Gastrocnemius medialis (tissue), 4 donors: ENCODE results near the gene GDA.

Experiments used
- CTCF ChIP-seq, 5 experiments: fragments of 450-650 bp in 3 of 5; fragments of 200-600 bp in 2 of 5; sonication (generic) in 2 of 5; IDR thresholded peaks in 4 of 5; conservative IDR thresholded peaks in 1 of 5; 1 replicate in 4 of 5; 2 replicates in 1 of 5; pipeline ENCODE4 v1.5.1; 2016 to 2019; ENCODE audit warnings: antibody characterized with exemption in 5 of 5, mild to moderate bottlenecking in 3 of 5, moderate library complexity in 3 of 5
- POLR2A ChIP-seq, 2 donors: fragments of 450-650 bp; IDR thresholded peaks; one replicate each; pipeline ENCODE4 v1.6.1; 2017; ENCODE audit warnings: antibody characterized with exemption in 2 of 2, mild to moderate bottlenecking in 2 of 2, moderate library complexity in 2 of 2

- TF ChIP-seq CTCF (IDR thresholded peaks at IDR 0.05 in 4 of 5, conservative IDR thresholded peaks at IDR 0.05 in 1 of 5) (no peak), POLR2A (IDR thresholded peaks at IDR 0.05) (no peak)
Observed at GRCh38 chr9:72217306-72217842, 68.1 kb downstream of the GDA start.
